MM.1S (cell line): ENCODE data around the gene CLCN7.

Source experiments
- DNase-seq: peaks from one replicate; pipeline ENCODE4 v3.0.0-alpha.2; 2015
- H2AFZ ChIP-seq: fragments of 300-600 bp; sonication (generic); 2 replicates; pipeline ENCODE4 v1.6.0; 2016; ENCODE audit warnings: antibody characterized with exemption, low read length
- H3F3A ChIP-seq: fragments of 300-600 bp; sonication (generic); 2 replicates; pipeline ENCODE4 v1.6.1; 2016; ENCODE audit warnings: mild to moderate bottlenecking, antibody characterized with exemption, low read length, moderate library complexity, mixed read lengths; ENCODE audit not compliant: insufficient read depth
- H3K27ac ChIP-seq: fragments of 300-600 bp; sonication (generic); 2 replicates; pipeline ENCODE4 v1.5.1; 2016; ENCODE audit warnings: mild to moderate bottlenecking, low read length
- H3K27me3 ChIP-seq: fragments of 300-600 bp; sonication (generic); replicated peaks from 2 replicates; pipeline ENCODE4 v1.6.0; 2016; ENCODE audit warnings: low read length; ENCODE audit not compliant: insufficient read depth
- H3K36me3 ChIP-seq: fragments of 300-600 bp; sonication (generic); replicated peaks from 2 replicates; pipeline ENCODE4 v1.6.1; 2016; ENCODE audit warnings: mild to moderate bottlenecking, low read length, mixed read lengths; ENCODE audit not compliant: insufficient read depth
- H3K4me1 ChIP-seq: fragments of 300-600 bp; sonication (generic); 2 replicates; pipeline ENCODE4 v1.6.1; 2016; ENCODE audit warnings: low read length, mixed read lengths
- H3K4me2 ChIP-seq: fragments of 300-600 bp; sonication (generic); 2 replicates; pipeline ENCODE4 v1.6.0; 2016; ENCODE audit warnings: low read depth, low read length
- H3K4me3 ChIP-seq: fragments of 300-600 bp; sonication (generic); 2 replicates; pipeline ENCODE4 v1.5.1; 2016; ENCODE audit warnings: low read length, mixed read lengths
- H3K79me2 ChIP-seq: fragments of 300-600 bp; sonication (generic); 2 replicates; pipeline ENCODE4 v1.6.1; 2016; ENCODE audit warnings: mixed run types, low read length, mixed read lengths
- H3K9ac ChIP-seq: fragments of 300-600 bp; sonication (generic); 2 replicates; pipeline ENCODE4 v1.6.1; 2016; ENCODE audit warnings: low read length, mixed read lengths
- H3K9me2 ChIP-seq: fragments of 300-600 bp; sonication (generic); replicated peaks from 2 replicates; pipeline ENCODE4 v1.6.1; 2016; ENCODE audit warnings: mild to moderate bottlenecking, low read length, mixed read lengths; ENCODE audit not compliant: insufficient read depth
- H3K9me3 ChIP-seq: fragments of 300-600 bp; sonication (generic); replicated peaks from 2 replicates; pipeline ENCODE4 v1.6.1; 2016; ENCODE audit warnings: mild to moderate bottlenecking, low read length, mixed read lengths; ENCODE audit not compliant: insufficient read depth
- H4K20me1 ChIP-seq: fragments of 300-600 bp; sonication (generic); 2 replicates; pipeline ENCODE4 v1.6.1; 2016; ENCODE audit warnings: mild to moderate bottlenecking, low read length, moderate library complexity, mixed read lengths; ENCODE audit not compliant: insufficient read depth
- CTCF ChIP-seq: fragments of 300-600 bp; sonication (generic); IDR thresholded peaks from 2 replicates; pipeline ENCODE4 v1.5.1; 2016; ENCODE audit warnings: antibody characterized with exemption, low read length, mixed read lengths
- EZH2 ChIP-seq: fragments of 300-600 bp; sonication (generic); optimal IDR thresholded peaks from 2 replicates; pipeline ENCODE3; 2017; ENCODE audit warnings: low read depth, mild to moderate bottlenecking, antibody characterized with exemption, low read length, mixed read lengths
- EZH2phosphoT487 ChIP-seq: fragments of 300-600 bp; sonication (generic); IDR thresholded peaks from 2 replicates; pipeline ENCODE4 v1.6.1; 2018; ENCODE audit warnings: antibody characterized with exemption, low read length

Gene CLCN7

GRCh38 chr16:1460602-1461138, 14.2 kb downstream of the CLCN7 start:
- H3K9me2 ChIP-seq: no peaks in the 10 kb centered on the region
- no peak overlapping the region for H3K4me2 ChIP-seq
- H4K20me1 ChIP-seq: no peaks in the 10 kb centered on the region
- H2AFZ ChIP-seq: no peak overlapping the region
- H3K4me1 ChIP-seq: no peaks in the 10 kb centered on the region
- no peak for TF ChIP-seq EZH2
- no peak for TF ChIP-seq CTCF
- TF ChIP-seq EZH2phosphoT487: no peak
- no peak for DNase-seq
- H3K9ac ChIP-seq: no peak overlapping the region
- peaks cover 3% of the 10 kb centered on the region; the same call in 1 of the 2 replicates for H3K79me2 ChIP-seq
- no peaks in the 10 kb centered on the region for H3K36me3 ChIP-seq
- H3K27ac ChIP-seq: no peak overlapping the region
- H3K4me3 ChIP-seq: no peak overlapping the region
- H3K9me3 ChIP-seq: no peaks in the 10 kb centered on the region
- no peaks in the 10 kb centered on the region for H3K27me3 ChIP-seq
- no peaks in the 10 kb centered on the region for H3F3A ChIP-seq

DNA sequence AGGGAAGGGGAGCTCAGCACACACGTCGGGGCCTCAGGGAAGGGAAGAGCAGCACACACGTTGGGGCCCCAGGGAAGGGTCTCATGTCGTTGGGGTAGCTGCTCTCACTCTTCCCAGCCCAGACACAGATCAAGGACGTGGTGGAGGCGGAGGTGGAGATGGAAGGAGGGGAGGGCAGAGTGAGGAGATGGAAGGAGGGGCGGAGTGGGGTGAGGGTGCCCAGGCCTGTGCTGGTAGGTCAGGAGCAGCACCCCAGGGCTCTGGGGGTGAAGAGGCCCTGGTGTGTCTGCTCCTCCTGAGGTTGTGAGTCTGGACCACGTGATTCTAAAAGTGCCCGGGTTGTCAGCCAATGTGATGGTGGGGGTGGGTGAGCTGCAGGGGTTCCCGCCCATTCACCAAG, 14.9 kb downstream of the CLCN7 start:
- no peak for DNase-seq
- no peaks in the 10 kb centered on the region for H3K9me3 ChIP-seq
- no peaks in the 10 kb centered on the region for H3K9me2 ChIP-seq
- TF ChIP-seq CTCF: no peak
- no peak for TF ChIP-seq EZH2
- no peak for TF ChIP-seq EZH2phosphoT487
- no peaks in the 10 kb centered on the region for H3K4me1 ChIP-seq
- H3K9ac ChIP-seq: no peak overlapping the region
- no peaks in the 10 kb centered on the region for H3F3A ChIP-seq
- H3K27ac ChIP-seq: no peak overlapping the region
- no peaks in the 10 kb centered on the region for H3K27me3 ChIP-seq
- no peak overlapping the region for H2AFZ ChIP-seq
- no peaks in the 10 kb centered on the region for H3K36me3 ChIP-seq
- no peaks in the 10 kb centered on the region for H4K20me1 ChIP-seq
- no peak overlapping the region for H3K4me2 ChIP-seq
- H3K4me3 ChIP-seq: no peak overlapping the region
- no peaks in the 10 kb centered on the region for H3K79me2 ChIP-seq

DNA sequence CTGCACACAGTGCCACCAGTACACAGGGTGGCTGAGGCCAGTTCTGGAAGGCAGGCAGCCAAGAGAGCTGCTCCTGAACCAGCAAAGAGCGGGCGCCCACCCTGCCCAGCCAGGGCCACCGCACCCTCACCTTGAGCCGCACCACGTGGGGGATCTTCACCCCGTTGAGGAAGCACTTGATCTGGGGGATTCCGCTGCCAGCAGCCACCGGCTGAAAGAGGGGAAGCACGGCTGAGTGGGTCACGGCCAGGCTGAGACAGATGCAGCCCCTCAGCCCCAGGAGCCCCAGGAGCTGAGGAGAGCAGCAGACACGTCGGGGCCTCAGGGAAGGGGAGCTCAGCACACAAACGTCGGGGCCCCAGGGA, 15.9 kb downstream of the CLCN7 start:
- Histone ChIP-seq H3K79me2 (no peaks in the 10 kb centered on the region), H3F3A (no peaks in the 10 kb centered on the region), H3K27ac (no peak overlapping the region), H3K27me3 (no peaks in the 10 kb centered on the region), H3K4me3 (no peak overlapping the region), H3K4me2 (no peak overlapping the region), H3K9me2 (no peaks in the 10 kb centered on the region), H4K20me1 (no peaks in the 10 kb centered on the region), H3K36me3 (no peaks in the 10 kb centered on the region), H3K9me3 (no peaks in the 10 kb centered on the region), H2AFZ (no peak overlapping the region), H3K9ac (no peak overlapping the region), H3K4me1 (no peaks in the 10 kb centered on the region)
- TF ChIP-seq EZH2phosphoT487: no peak
- no peak for TF ChIP-seq CTCF
- TF ChIP-seq EZH2: no peak
- no peak for DNase-seq
